ENCODE measurements around the gene VAX1. TPM values are rescaled to one million over a fixed set of nuclear protein-coding genes. Genes with fewer than 3 reads are reported as not detected.

VAX1 gene
- total RNA-seq, 2 donors from 2014 or later, result not detected

DNA sequence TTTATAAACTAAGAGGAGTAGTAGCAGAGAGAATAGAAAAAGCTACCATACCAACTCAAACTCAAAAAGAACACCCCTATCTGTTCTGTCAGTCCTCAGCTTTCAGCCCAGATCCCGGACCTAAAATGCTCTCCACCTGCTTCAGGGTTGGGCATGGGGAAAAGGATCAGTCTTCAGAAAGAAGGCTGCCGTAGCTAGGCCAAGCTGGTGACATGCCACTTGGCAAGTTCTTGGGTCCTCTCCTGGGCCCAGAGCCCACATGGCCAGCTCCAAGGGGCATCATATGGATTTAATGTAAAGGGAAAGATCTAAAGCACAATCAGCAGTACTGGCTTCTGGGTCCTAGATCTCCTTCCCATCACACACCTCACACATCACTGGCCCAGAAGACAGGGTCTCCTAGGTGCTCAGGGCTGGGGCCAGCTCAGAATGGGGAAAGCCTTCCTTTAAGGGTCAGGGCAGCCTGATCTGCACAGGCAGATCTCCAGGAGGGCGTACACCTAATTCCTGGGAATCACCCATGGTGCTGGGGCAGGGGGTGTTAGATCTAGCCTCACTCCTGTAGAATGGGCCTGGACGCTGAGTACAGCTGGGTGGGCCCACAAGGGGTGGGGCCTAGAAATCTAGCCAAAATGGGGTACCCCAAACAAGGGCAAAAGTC, 2.5 kb downstream of the VAX1 start:
- Histone ChIP-seq H3K36me3 (no peaks in the 10 kb centered on the region), H3K27me3 (replicated peaks; ENCODE audit: insufficient read depth) (peaks cover 87% of the 10 kb centered on the region), H3K4me3 (no peak overlapping the region), H3K4me1 (replicated peaks) (no peaks in the 10 kb centered on the region), H3K27ac (no peak overlapping the region), H3K9me3 (no peaks in the 10 kb centered on the region)
- DNase-seq (ENCODE audit: low spot score), result no peak
- TF ChIP-seq, protein P1, sequence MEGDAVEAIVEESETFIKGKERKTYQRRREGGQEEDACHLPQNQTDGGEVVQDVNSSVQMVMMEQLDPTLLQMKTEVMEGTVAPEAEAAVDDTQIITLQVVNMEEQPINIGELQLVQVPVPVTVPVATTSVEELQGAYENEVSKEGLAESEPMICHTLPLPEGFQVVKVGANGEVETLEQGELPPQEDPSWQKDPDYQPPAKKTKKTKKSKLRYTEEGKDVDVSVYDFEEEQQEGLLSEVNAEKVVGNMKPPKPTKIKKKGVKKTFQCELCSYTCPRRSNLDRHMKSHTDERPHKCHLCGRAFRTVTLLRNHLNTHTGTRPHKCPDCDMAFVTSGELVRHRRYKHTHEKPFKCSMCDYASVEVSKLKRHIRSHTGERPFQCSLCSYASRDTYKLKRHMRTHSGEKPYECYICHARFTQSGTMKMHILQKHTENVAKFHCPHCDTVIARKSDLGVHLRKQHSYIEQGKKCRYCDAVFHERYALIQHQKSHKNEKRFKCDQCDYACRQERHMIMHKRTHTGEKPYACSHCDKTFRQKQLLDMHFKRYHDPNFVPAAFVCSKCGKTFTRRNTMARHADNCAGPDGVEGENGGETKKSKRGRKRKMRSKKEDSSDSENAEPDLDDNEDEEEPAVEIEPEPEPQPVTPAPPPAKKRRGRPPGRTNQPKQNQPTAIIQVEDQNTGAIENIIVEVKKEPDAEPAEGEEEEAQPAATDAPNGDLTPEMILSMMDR (IDR thresholded peaks at IDR 0.05), result no peak
- TF ChIP-seq POLR2AphosphoS5 (IDR thresholded peaks at IDR 0.05) (no peak), POLR2A (IDR thresholded peaks at IDR 0.05) (no peak)
- 98% methylated on average over 4 of the region's 4 CpGs for WGBS
- intact Hi-C loops (cut with DNase I), result no loop called here

DNA sequence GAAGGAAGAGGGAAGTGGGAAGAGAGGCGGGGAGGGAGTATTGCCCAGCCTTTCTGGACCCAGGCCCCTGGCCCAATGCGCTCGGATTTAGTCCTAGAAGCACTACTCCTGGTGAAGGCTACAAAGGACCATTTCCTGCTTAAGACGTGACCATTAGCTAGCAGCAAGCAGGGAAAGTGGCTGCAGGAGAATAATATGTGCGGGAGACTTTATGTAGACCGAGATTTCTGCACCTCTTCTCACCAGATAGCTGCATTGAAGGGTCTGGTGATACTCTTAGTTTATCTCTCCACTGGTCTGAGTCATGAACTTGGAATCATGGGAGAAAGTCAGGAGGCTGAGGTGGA, 3.1 kb downstream of the VAX1 start:
- H3K9me3 ChIP-seq, result no peaks in the 10 kb centered on the region
- no peak overlapping the region for H3K27ac ChIP-seq
- H3K4me3 ChIP-seq, result no peak overlapping the region
- H3K36me3 ChIP-seq, result no peaks in the 10 kb centered on the region
- peaks cover 86% of the 10 kb centered on the region for H3K27me3 ChIP-seq (replicated peaks; ENCODE audit: insufficient read depth)
- intact Hi-C loops (cut with DNase I), result no loop called here
- no peak for TF ChIP-seq POLR2A (IDR thresholded peaks at IDR 0.05)
- TF ChIP-seq, protein P1 (IDR thresholded peaks at IDR 0.05), result no peak
- no peak for TF ChIP-seq POLR2AphosphoS5 (IDR thresholded peaks at IDR 0.05)
- no peak for DNase-seq (ENCODE audit: low spot score)
- no peaks in the 10 kb centered on the region for H3K4me1 ChIP-seq (replicated peaks)
- WGBS, result 89% methylated on average over 6 of the region's 6 CpGs

DNA sequence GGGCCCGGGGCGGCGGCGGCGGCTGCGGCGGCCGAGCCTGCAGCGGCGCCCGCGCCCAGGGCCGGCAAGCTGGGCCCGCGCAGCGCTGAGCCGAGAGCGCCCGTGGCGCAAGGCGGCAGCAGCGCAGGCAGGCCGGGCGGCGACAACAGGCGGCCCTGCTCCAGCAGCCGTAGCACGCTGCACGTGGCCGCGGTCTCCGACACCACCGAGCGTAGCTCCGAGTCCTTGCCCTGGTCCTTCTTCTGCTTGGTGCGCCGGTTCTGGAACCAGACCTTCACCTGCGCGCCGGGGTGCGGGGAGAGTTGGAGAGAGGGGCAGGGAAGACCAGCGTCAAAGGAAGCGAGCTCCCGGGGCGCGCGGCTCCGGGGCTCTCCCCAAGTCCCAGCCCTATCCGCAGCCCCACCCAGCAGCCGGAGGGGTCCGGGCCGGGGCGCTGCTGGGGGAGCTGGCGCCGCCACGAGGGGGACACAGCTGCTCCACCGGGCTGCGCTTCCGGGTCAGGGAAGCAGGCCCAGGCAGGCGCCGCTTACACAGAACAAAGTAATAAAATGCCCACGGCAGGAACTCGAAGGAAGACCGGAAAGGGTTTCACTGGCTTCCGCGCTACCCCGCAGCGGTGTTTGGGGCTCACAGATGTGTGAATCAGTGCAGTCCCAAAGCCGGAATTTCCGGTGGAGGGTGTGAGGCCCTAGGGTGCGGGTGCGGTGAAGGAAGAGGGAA, 3.6 kb downstream of the VAX1 start:
- Histone ChIP-seq H3K36me3 (no peaks in the 10 kb centered on the region), H3K9me3 (no peaks in the 10 kb centered on the region), H3K27me3 (replicated peaks; ENCODE audit: insufficient read depth) (peaks cover 81% of the 10 kb centered on the region), H3K4me3 (no peak overlapping the region), H3K4me1 (replicated peaks) (no peaks in the 10 kb centered on the region), H3K27ac (no peak overlapping the region)
- 12% methylated on average over 40 of the region's 72 CpGs for WGBS
- intact Hi-C loops (cut with DNase I), result no loop called here
- DNase-seq (ENCODE audit: low spot score), result no peak
- TF ChIP-seq POLR2AphosphoS5 (IDR thresholded peaks at IDR 0.05) (no peak), POLR2A (IDR thresholded peaks at IDR 0.05) (no peak)
- TF ChIP-seq, protein P1 (IDR thresholded peaks at IDR 0.05), result no peak

DNA sequence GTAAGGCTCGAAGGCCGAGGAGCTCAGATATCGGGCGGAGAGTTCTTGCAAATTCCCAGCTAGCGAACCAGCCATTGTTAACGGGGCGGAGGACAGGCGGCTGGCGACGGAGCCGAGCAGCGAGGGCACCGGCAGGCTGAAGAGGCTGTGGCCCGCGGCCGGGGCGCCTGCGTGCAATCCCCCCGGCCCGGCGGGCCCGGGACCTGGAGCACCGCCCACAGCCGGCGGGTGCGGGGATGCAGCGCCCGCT, 4.1 kb downstream of the VAX1 start:
- TF ChIP-seq POLR2A (IDR thresholded peaks at IDR 0.05) (no peak), POLR2AphosphoS5 (IDR thresholded peaks at IDR 0.05) (no peak)
- TF ChIP-seq, protein P1 (IDR thresholded peaks at IDR 0.05), result no peak
- Histone ChIP-seq H3K4me1 (replicated peaks) (no peaks in the 10 kb centered on the region), H3K27me3 (replicated peaks; ENCODE audit: insufficient read depth) (peaks cover 77% of the 10 kb centered on the region), H3K4me3 (no peak overlapping the region), H3K27ac (no peak overlapping the region), H3K36me3 (no peaks in the 10 kb centered on the region), H3K9me3 (no peaks in the 10 kb centered on the region)
- WGBS, result 3% methylated on average over 13 of the region's 28 CpGs
- intact Hi-C loops (cut with DNase I), result no loop called here
- no peak for DNase-seq (ENCODE audit: low spot score)

Data from prostate gland (tissue), 2 donors.